IMR-90 (cell line): ENCODE data around the gene A1CF. TPM values are rescaled to one million over a fixed set of nuclear protein-coding genes. Genes with fewer than 3 reads are reported as not detected.

ENCODE experiments used
- ATAC-seq: fragments of 200-7000 bp; cut with Tn5 transposase; 2 replicates; pipeline ENCODE4 v1.9.1; 2020; ENCODE audit warnings: low read depth, mild to moderate bottlenecking, moderate library complexity
- Bru-seq: library from RNA; stranded (reverse); fragments of 400-500 nt; gene quantifications from one replicate; lab custom pipeline; 2021; lab: Mats Ljungman, UMichigan
- BruChase-seq, 2 experiments: library from RNA; stranded (reverse); fragments of 400-500 nt; gene quantifications; one replicate each; lab custom pipeline; 2021; lab: Mats Ljungman, UMichigan
- BruUV-seq: library from RNA; stranded (reverse); fragments of 400-500 nt; replicated peaks from 2 replicates; lab custom pipeline; 2021; lab: Mats Ljungman, UMichigan
- CTCF ChIA-PET: fragments of 300-600 bp; formaldehyde crosslinking; extraction: SDS; loops from one replicate; lab custom pipeline; 2021; ENCODE audit warnings: antibody characterized with exemption; lab: Yijun Ruan, JAX
- POLR2A ChIA-PET: fragments of 300-600 bp; sonication (Branson Sonifier 250); formaldehyde crosslinking; loops from one replicate; lab custom pipeline; 2022; ENCODE audit warnings: antibody characterized with exemption; ENCODE audit not compliant: unreplicated experiment; lab: Charles Lee
- DNase-seq: peaks from one replicate; pipeline ENCODE4 v3.0.0; 2013
- H2AFZ ChIP-seq: replicated peaks from 2 replicates; pipeline ENCODE3; 2013; ENCODE audit warnings: low read length, mild to moderate bottlenecking; ENCODE audit not compliant: poor library complexity
- H2AK5ac ChIP-seq: 2 replicates; pipeline ENCODE4 v1.6.1; 2013; ENCODE audit warnings: low read depth, low read length, inconsistent platforms
- H2AK9ac ChIP-seq: replicated peaks from 2 replicates; pipeline ENCODE3; 2013; ENCODE audit warnings: mild to moderate bottlenecking, low read depth, low read length, moderate library complexity; ENCODE audit not compliant: poor library complexity
- H2BK120ac ChIP-seq: 2 replicates; pipeline ENCODE4 v1.6.1; 2013; ENCODE audit warnings: low read depth, low read length, inconsistent platforms
- H2BK15ac ChIP-seq: 3 replicates; pipeline ENCODE4 v1.6.1; 2013; ENCODE audit warnings: low read depth, low read length, inconsistent platforms
- H2BK20ac ChIP-seq: 2 replicates; pipeline ENCODE4 v1.6.1; 2013; ENCODE audit warnings: low read depth, mild to moderate bottlenecking, inconsistent platforms, low read length, moderate library complexity
- H2BK5ac ChIP-seq: 2 replicates; pipeline ENCODE4 v1.6.1; 2013; ENCODE audit warnings: mild to moderate bottlenecking, low read depth, low read length, inconsistent platforms; ENCODE audit not compliant: poor library complexity, severe bottlenecking
- H3K14ac ChIP-seq: replicated peaks from 2 replicates; pipeline ENCODE4 v1.6.1; 2013; ENCODE audit warnings: low read depth, low read length, inconsistent platforms
- H3K18ac ChIP-seq: 2 replicates; pipeline ENCODE4 v1.6.1; 2013; ENCODE audit warnings: low read depth, low read length, control low read depth
- H3K23ac ChIP-seq: 2 replicates; pipeline ENCODE4 v1.6.1; 2013; ENCODE audit warnings: low read depth, low read length, inconsistent platforms
- H3K27ac ChIP-seq: 2 replicates; pipeline ENCODE4 v1.5.1; 2013; ENCODE audit warnings: mild to moderate bottlenecking, control low read depth, low read length; ENCODE audit not compliant: insufficient read depth
- H3K27me3 ChIP-seq: 2 replicates; pipeline ENCODE4 v1.6.1; 2013; ENCODE audit warnings: low read length; ENCODE audit not compliant: control insufficient read depth, insufficient read depth
- H3K36me3 ChIP-seq: 2 replicates; pipeline ENCODE4 v1.6.1; 2013; ENCODE audit warnings: low read length, mixed read lengths; ENCODE audit not compliant: control insufficient read depth, insufficient read depth
- H3K4ac ChIP-seq: 2 replicates; pipeline ENCODE4 v1.6.1; 2013; ENCODE audit warnings: low read depth, low read length, inconsistent platforms
- H3K4me1 ChIP-seq: 2 replicates; pipeline ENCODE4 v1.6.1; 2013; ENCODE audit warnings: low read length, mixed read lengths; ENCODE audit not compliant: control insufficient read depth, insufficient read depth
- H3K4me2 ChIP-seq: 2 replicates; pipeline ENCODE4 v1.6.1; 2013; ENCODE audit warnings: low read depth, mild to moderate bottlenecking, control low read depth, low read length, moderate library complexity
- H3K4me3 ChIP-seq: 2 replicates; pipeline ENCODE4 v1.5.1; 2013; ENCODE audit warnings: low read depth, mild to moderate bottlenecking, control low read depth, low read length, moderate library complexity; ENCODE audit not compliant: insufficient read depth
- H3K56ac ChIP-seq: 2 replicates; pipeline ENCODE4 v1.6.1; 2013; ENCODE audit warnings: low read length, inconsistent platforms; ENCODE audit not compliant: insufficient read depth; ENCODE audit errors: extremely low read depth
- H3K79me1 ChIP-seq, 2 experiments: 2 replicates each; pipeline ENCODE4 v1.6.1; 2013; ENCODE audit warnings: low read length in 2 of 2, inconsistent platforms in 1 of 2, low read depth in 1 of 2
- H3K9ac ChIP-seq: 2 replicates; pipeline ENCODE4 v1.6.1; 2013; ENCODE audit warnings: low read depth, low read length, control low read depth
- H3K9me1 ChIP-seq: 2 replicates; pipeline ENCODE4 v1.6.1; 2013; ENCODE audit warnings: low read length, inconsistent platforms; ENCODE audit not compliant: insufficient read depth
- H3K9me3 ChIP-seq: 2 replicates; pipeline ENCODE4 v1.6.1; 2013; ENCODE audit warnings: low read length; ENCODE audit not compliant: control insufficient read depth, insufficient read depth
- H4K20me1 ChIP-seq: 2 replicates; pipeline ENCODE4 v1.6.1; 2013; ENCODE audit warnings: low read length, inconsistent platforms; ENCODE audit not compliant: insufficient read depth
- H4K5ac ChIP-seq: 2 replicates; pipeline ENCODE4 v1.6.1; 2013; ENCODE audit warnings: mild to moderate bottlenecking, low read depth, low read length, control low read depth
- H4K8ac ChIP-seq, 2 experiments: 2 replicates each; pipeline ENCODE4 v1.6.1; 2013; ENCODE audit warnings: low read depth in 2 of 2, low read length in 2 of 2, control low read depth in 1 of 2, inconsistent platforms in 1 of 2
- H4K91ac ChIP-seq: 2 replicates; pipeline ENCODE4 v1.6.1; 2013; ENCODE audit warnings: low read depth, low read length, inconsistent platforms; ENCODE audit not compliant: insufficient read depth
- BHLHE40 ChIP-seq: fragments of 150-350 bp; IDR thresholded peaks from 2 replicates; pipeline ENCODE4 v1.6.1; 2016; ENCODE audit warnings: mild to moderate bottlenecking, low read depth, low read length
- CEBPB ChIP-seq: IDR thresholded peaks from 2 replicates; pipeline ENCODE4 v1.6.1; 2012; ENCODE audit warnings: low read depth, low read length, improper control_type of control experiment
- CHD1 ChIP-seq: IDR thresholded peaks from 2 replicates; pipeline ENCODE4 v1.6.1; 2012; ENCODE audit warnings: low read depth, low read length, improper control_type of control experiment
- CTCF ChIP-seq: conservative IDR thresholded peaks from 2 replicates; pipeline ENCODE4 v1.5.1; 2012; ENCODE audit warnings: mild to moderate bottlenecking, low read depth, low read length, improper control_type of control experiment
- ELK1 ChIP-seq: fragments of 150-350 bp; IDR thresholded peaks from 2 replicates; pipeline ENCODE4 v1.6.1; 2016; ENCODE audit warnings: low read depth, mild to moderate bottlenecking, low read length, moderate library complexity, borderline replicate concordance
- FOS ChIP-seq: fragments of 150-350 bp; IDR thresholded peaks from 2 replicates; pipeline ENCODE4 v1.6.1; 2016; ENCODE audit warnings: low read depth, low read length
- MAFK ChIP-seq: IDR thresholded peaks from 2 replicates; pipeline ENCODE4 v1.6.1; 2012; ENCODE audit warnings: low read depth, low read length, improper control_type of control experiment
- MAZ ChIP-seq: IDR thresholded peaks from 2 replicates; pipeline ENCODE4 v1.6.1; 2012; ENCODE audit warnings: low read depth, mild to moderate bottlenecking, low read length, improper control_type of control experiment, moderate library complexity, borderline replicate concordance
- POLR2A ChIP-seq: IDR thresholded peaks from 2 replicates; pipeline ENCODE4 v1.6.1; 2012; ENCODE audit warnings: mild to moderate bottlenecking, low read depth, low read length
- RAD21 ChIP-seq: IDR thresholded peaks from 2 replicates; pipeline ENCODE4 v1.6.1; 2012; ENCODE audit warnings: low read length, improper control_type of control experiment
- RCOR1 ChIP-seq: IDR thresholded peaks from 2 replicates; pipeline ENCODE4 v1.6.1; 2012; ENCODE audit warnings: mild to moderate bottlenecking, low read length, improper control_type of control experiment; ENCODE audit not compliant: insufficient replicate concordance
- RFX5 ChIP-seq: IDR thresholded peaks from 2 replicates; pipeline ENCODE4 v1.8.0; 2012; ENCODE audit warnings: low read depth, mild to moderate bottlenecking, low read length, moderate library complexity
- SMC3 ChIP-seq: fragments of 150-350 bp; IDR thresholded peaks from 2 replicates; pipeline ENCODE4 v1.6.1; 2016; ENCODE audit warnings: low read depth, mild to moderate bottlenecking, antibody characterized with exemption, low read length, moderate library complexity
- USF2 ChIP-seq: fragments of 150-350 bp; IDR thresholded peaks from 2 replicates; pipeline ENCODE4 v1.6.1; 2017; ENCODE audit warnings: mild to moderate bottlenecking, antibody characterized with exemption, low read length, low read depth
- WGBS, 2 experiments: methylation state at CpG; one replicate each; pipeline versions ENCODE4 v1.1.5 to v1.1.7; 2013; ENCODE audit warnings: missing lambda C conversion rate in 2 of 2; ENCODE audit not compliant: insufficient read length in 1 of 2; ENCODE audit errors: extremely low coverage in 2 of 2; 5-methylcytosine and 5-hydroxymethylcytosine counted together
- dilution Hi-C: fragments of 300-500 bp; cut with HindIII; formaldehyde crosslinking; loops from one replicate; pipeline ENCODE4 v1.14.3; 2018; ENCODE audit warnings: low sequenced_read_pairs; ENCODE audit not compliant: unreplicated experiment
- in situ Hi-C: fragments of 300-500 bp; cut with MboI; formaldehyde crosslinking; loops from 3 replicates; pipeline ENCODE4 v1.14.3; 2019; ENCODE audit warnings: low sequenced_read_pairs, inconsistent platforms, mixed read lengths
- intact Hi-C: fragments of 100-400 bp; cut with micrococcal nuclease; formaldehyde crosslinking; loops from 2 replicates; pipeline ENCODE4 v1.10.0; 2022
- long read RNA-seq: library from polyadenylated mRNA; unstranded; transcript quantifications from one replicate; pipeline ENCODE4 v2.0.0, GENCODE V29; 2021; ENCODE audit not compliant: unreplicated experiment
- polyA plus RNA-seq, 3 experiments: library from polyadenylated mRNA; depleted of rRNA; stranded (reverse); fragments of >200 nt; gene quantifications; 2 replicates each; pipeline ENCODE4 v1.2.3, GENCODE V29; 2012; ENCODE audit warnings: low replicate concordance in 1 of 3
- total RNA-seq: library from RNA; depleted of rRNA; stranded (reverse); fragments of >200 nt; gene quantifications from 2 replicates; pipeline ENCODE4 v1.2.3, GENCODE V29; 2012; rRNA removed

A1CF gene
- not detected in 2 replicates for total RNA-seq
- not detected in 2 replicates for polyA plus RNA-seq (2012; rRNA removed)
- polyA plus RNA-seq (2012; cell fraction: cytosol; rRNA removed): not detected in 2 replicates
- polyA plus RNA-seq (2012; cell fraction: nucleus; rRNA removed; ENCODE audit: low replicate concordance): not detected in 2 replicates
- Bru-seq, nascent RNA: percentile 0 among the genes with signal in this experiment
- BruChase-seq, experiment 1, labeled RNA remaining after a 6-hour chase: percentile 2 among the genes with signal in this experiment
- percentile 1 among the genes with signal in this experiment for BruChase-seq, experiment 2, labeled RNA remaining after a 2-hour chase
- long read RNA-seq: 0 reads

GRCh38 chr10:50885097-50885859, at the start of gene A1CF:
Gene A1CF (minus strand): TSS chr10:50885627. CDS start chr10:50859940, 25,687 bp downstream.
- no peaks in the 10 kb centered on the region for H3K9me1 ChIP-seq
- H3K14ac ChIP-seq: no peak within 1 kb of the TSS
- H4K5ac ChIP-seq: no peak within 1 kb of the TSS
- no peak within 1 kb of the TSS for H3K4me2 ChIP-seq
- H3K79me1 ChIP-seq: no peaks in the 10 kb centered on the region
- no peak within 1 kb of the TSS for H3K18ac ChIP-seq
- H3K27me3 ChIP-seq: peaks cover 7% of the 10 kb centered on the region
- H3K4me1 ChIP-seq: no peaks in the 10 kb centered on the region
- no CpG with 5 or more reads among the region's 7 CpGs for WGBS, 2 experiments
- no peak within 1 kb of the TSS for H2AK9ac ChIP-seq
- intact Hi-C loops: no loop called here
- DNase-seq (no peak), ATAC-seq (no peak)
- H3K23ac ChIP-seq: no peak within 1 kb of the TSS
- no peak within 1 kb of the TSS for H4K91ac ChIP-seq
- H3K9me3 ChIP-seq: no peaks in the 10 kb centered on the region
- H2AFZ ChIP-seq: no peak within 1 kb of the TSS
- no peak within 1 kb of the TSS for H4K8ac ChIP-seq
- dilution Hi-C loops: no loop called here
- H3K27ac ChIP-seq: no peak within 1 kb of the TSS
- ChIA-PET POLR2A (no interaction called here), CTCF (no interaction called here)
- no peak within 1 kb of the TSS for H2BK5ac ChIP-seq
- H2BK120ac ChIP-seq: no peak within 1 kb of the TSS
- no peak within 1 kb of the TSS for H3K9ac ChIP-seq
- in situ Hi-C loops: no loop called here
- no peak within 1 kb of the TSS for H3K56ac ChIP-seq
- no peak within 1 kb of the TSS for H3K4ac ChIP-seq
- H4K20me1 ChIP-seq: no peaks in the 10 kb centered on the region
- H2BK15ac ChIP-seq: no peak within 1 kb of the TSS
- no peaks in the 10 kb centered on the region for H3K36me3 ChIP-seq
- no TSS peak for BruUV-seq
- H3K4me3 ChIP-seq: no peak within 1 kb of the TSS
- no peak within 1 kb of the TSS for H2BK20ac ChIP-seq
- no peak within 1 kb of the TSS for H2AK5ac ChIP-seq
- TF ChIP-seq POLR2A: no peak
- TF ChIP-seq SMC3: no peak
- TF ChIP-seq BHLHE40: no peak
- no peak for TF ChIP-seq RCOR1
- no peak for TF ChIP-seq FOS
- TF ChIP-seq CTCF: no peak
- TF ChIP-seq ELK1: no peak
- no peak for TF ChIP-seq CHD1
- no peak for TF ChIP-seq MAZ
- no peak for TF ChIP-seq CEBPB
- TF ChIP-seq RFX5: no peak
- TF ChIP-seq USF2: no peak
- no peak for TF ChIP-seq RAD21
- TF ChIP-seq MAFK: no peak
